Activated T-cell treated with anti-CD3 and anti-CD28 coated beads for 1 hour (primary cell): Measurements from ENCODE around the gene CDHR1.
"Not testable (repeated sequence)": the region's sequence is repeated elsewhere in the genome, so short reads cannot be mapped to it uniquely, and the experiment has no call there.

ENCODE experiments used
- DNase-seq: peaks from one replicate; pipeline ENCODE4 v3.0.0-alpha.2; 2020; ENCODE audit warnings: low read depth

CDHR1 gene

GRCh38 chr10:84175436-84175835, 18.9 kb upstream of the CDHR1 start:
- DNase-seq = no peak

GRCh38 chr10:84176351-84176750, 18.0 kb upstream of the CDHR1 start:
- no peak for DNase-seq

- no peak for DNase-seq
Observed at GRCh38 chr10:84176836-84177474, 17.4 kb upstream of the CDHR1 start.

GRCh38 chr10:84177541-84178141, 16.7 kb upstream of the CDHR1 start:
- DNase-seq = peak; percentile 24

GRCh38 chr10:84178160-84178609, 16.2 kb upstream of the CDHR1 start:
- no peak for DNase-seq

- no peak for DNase-seq
Observed at GRCh38 chr10:84179059-84179710, 15.2 kb upstream of the CDHR1 start.

GRCh38 chr10:84180386-84180785, 14.0 kb upstream of the CDHR1 start:
- not testable (repeated sequence) for DNase-seq

- DNase-seq = no peak
Observed at GRCh38 chr10:84181631-84182030, 12.7 kb upstream of the CDHR1 start.

GRCh38 chr10:84184517-84184916, 9.8 kb upstream of the CDHR1 start:
- DNase-seq = no peak

- DNase-seq = no peak
Observed at GRCh38 chr10:84185526-84186175, 8.7 kb upstream of the CDHR1 start.

- DNase-seq = no peak
Observed at GRCh38 chr10:84188815-84189214, 5.5 kb upstream of the CDHR1 start.

GRCh38 chr10:84190621-84191020, 3.7 kb upstream of the CDHR1 start:
- no peak for DNase-seq

- no peak for DNase-seq
Observed at GRCh38 chr10:84191106-84191505, 3.2 kb upstream of the CDHR1 start.

- no peak for DNase-seq
Observed at GRCh38 chr10:84193327-84193726, 1.0 kb upstream of the CDHR1 start.

GRCh38 chr10:84193846-84194423, 402 bp upstream of the CDHR1 start:
- DNase-seq = no peak

- no peak for DNase-seq
Observed at GRCh38 chr10:84195044-84195830, 900 bp downstream of the CDHR1 start.

- DNase-seq = no peak
Observed at GRCh38 chr10:84196083-84196482, 1.7 kb downstream of the CDHR1 start.

GRCh38 chr10:84196941-84197340, 2.6 kb downstream of the CDHR1 start:
- no peak for DNase-seq

- no peak for DNase-seq
Observed at GRCh38 chr10:84197643-84198042, 3.3 kb downstream of the CDHR1 start.

GRCh38 chr10:84198206-84198915, 4.0 kb downstream of the CDHR1 start:
- DNase-seq = no peak
